GM12878 (cell line): Measurements from ENCODE around the gene SLA2. TPM values are rescaled to one million over a fixed set of nuclear protein-coding genes. Genes with fewer than 3 reads are reported as not detected.
"Not testable (repeated sequence)": the region's sequence is repeated elsewhere in the genome, so short reads cannot be mapped to it uniquely, and the experiment has no call there.

Experiments
- ATAC-seq: fragments of 200-7000 bp; cut with Tn5 transposase; 3 replicates; pipeline ENCODE4 v1.9.1; 2020; ENCODE audit warnings: mild to moderate bottlenecking, moderate library complexity
- BruUV-seq: library from RNA; stranded (reverse); fragments of 400-500 nt; replicated peaks from 2 replicates; lab custom pipeline; 2021; lab: Mats Ljungman, UMichigan
- CTCF ChIA-PET: fragments of 300-600 bp; sonication (Branson Sonifier 250); formaldehyde crosslinking; extraction: SDS; loops from one replicate; lab custom pipeline; 2021; ENCODE audit warnings: inconsistent platforms; lab: Yijun Ruan, JAX
- POLR2A ChIA-PET: fragments of 350-600 bp; formaldehyde crosslinking; extraction: SDS; loops from one replicate; lab custom pipeline; 2021; ENCODE audit warnings: inconsistent platforms; lab: Charles Lee
- RAD21 ChIA-PET: fragments of 300-600 bp; sonication (Branson Sonifier 250); formaldehyde crosslinking; loops from one replicate; lab custom pipeline; 2023; ENCODE audit warnings: antibody characterized with exemption; ENCODE audit not compliant: unreplicated experiment; lab: Charles Lee
- SMC1A ChIA-PET: fragments of 300-600 bp; sonication (Branson Sonifier 250); formaldehyde crosslinking; loops from one replicate; lab custom pipeline; 2023; ENCODE audit not compliant: unreplicated experiment, uncharacterized antibody; lab: Charles Lee
- DNase-seq: peaks from one replicate; pipeline ENCODE4 v3.0.0-alpha.2; 2011; ENCODE audit warnings: low read depth, low spot score
- FAIRE-seq: peaks from 3 replicates; lab custom pipeline; 2011; peaks lifted over from hg19 to GRCh38; lab: Jason Lieb, UNC
- H2AFZ ChIP-seq: 2 replicates; pipeline ENCODE4 v1.6.0; 2011; ENCODE audit warnings: low read depth, low read length, control low read depth; ENCODE audit not compliant: control insufficient read depth
- H3K27ac ChIP-seq: 2 replicates; pipeline ENCODE4 v1.5.1; 2011; ENCODE audit warnings: control low read depth; ENCODE audit not compliant: control insufficient read depth, insufficient read depth
- H3K27me3 ChIP-seq, 2 experiments: replicated peaks in 1 of 2; 2 replicates each; pipeline versions ENCODE4 v1.6.0 to v1.6.1; 2011; ENCODE audit warnings: low read length in 1 of 2; ENCODE audit not compliant: control insufficient read depth in 2 of 2, insufficient read depth in 2 of 2
- H3K36me3 ChIP-seq, 2 experiments: 2 replicates each; pipeline ENCODE4 v1.5.1; 2011; ENCODE audit warnings: low read length in 1 of 2; ENCODE audit not compliant: control insufficient read depth in 2 of 2, insufficient read depth in 2 of 2
- H3K4me1 ChIP-seq: 2 replicates; pipeline ENCODE4 v1.6.1; 2011; ENCODE audit warnings: mild to moderate bottlenecking, low read length, moderate library complexity, mixed read lengths; ENCODE audit not compliant: control insufficient read depth, insufficient read depth
- H3K4me2 ChIP-seq: 2 replicates; pipeline ENCODE4 v1.6.0; 2011; ENCODE audit warnings: control low read depth; ENCODE audit not compliant: control insufficient read depth, insufficient read depth
- H3K4me3 ChIP-seq: fragments of 200-600 bp; sonication (generic); 2 replicates; pipeline ENCODE4 v1.5.1; 2016
- H3K79me2 ChIP-seq: 2 replicates; pipeline ENCODE4 v1.6.0; 2011; ENCODE audit warnings: low read length; ENCODE audit not compliant: control insufficient read depth, insufficient read depth
- H3K9ac ChIP-seq: 2 replicates; pipeline ENCODE4 v1.8.0; 2011; ENCODE audit warnings: low read length, control low read depth, mixed read lengths; ENCODE audit not compliant: control insufficient read depth, insufficient read depth
- H3K9me3 ChIP-seq: replicated peaks from 3 replicates; pipeline ENCODE4 v1.5.1; 2011; ENCODE audit warnings: mild to moderate bottlenecking, low read length; ENCODE audit not compliant: control insufficient read depth, insufficient read depth
- H4K20me1 ChIP-seq: 2 replicates; pipeline ENCODE4 v1.6.0; 2011; ENCODE audit not compliant: control insufficient read depth, insufficient read depth
- CBX3 ChIP-seq: fragments of 200-600 bp; sonication (generic); IDR thresholded peaks from 2 replicates; pipeline ENCODE4 v1.6.1; 2016; ENCODE audit warnings: low read depth, borderline replicate concordance
- ESRRA ChIP-seq: IDR thresholded peaks from 2 replicates; pipeline ENCODE4 v1.6.1; 2012; ENCODE audit warnings: mild to moderate bottlenecking, low read length, improper control_type of control experiment
- FOS ChIP-seq: IDR thresholded peaks from 3 replicates; pipeline ENCODE4 v1.6.1; 2011; ENCODE audit warnings: borderline replicate concordance; ENCODE audit not compliant: insufficient read length; ENCODE audit errors: extremely low read depth
- GATAD2B ChIP-seq: fragments of 450-650 bp; conservative IDR thresholded peaks from 2 replicates; pipeline ENCODE4 v1.6.1; 2017; ENCODE audit warnings: low read depth, mild to moderate bottlenecking, moderate library complexity
- IRF5 ChIP-seq: fragments of 450-650 bp; IDR thresholded peaks from 2 replicates; pipeline ENCODE4 v1.6.1; 2017; ENCODE audit warnings: borderline replicate concordance
- STAT1 ChIP-seq: fragments of 450-650 bp; conservative IDR thresholded peaks from 2 replicates; pipeline ENCODE4 v1.6.1; 2014; ENCODE audit warnings: antibody characterized with exemption, mild to moderate bottlenecking
- WGBS: methylation state at CpG from one replicate; pipeline ENCODE4 v1.1.6; 2016; ENCODE audit warnings: low lambda C conversion rate; ENCODE audit not compliant: insufficient replicate concordance, insufficient coverage; ENCODE audit errors: missing lambda C conversion rate; 5-methylcytosine and 5-hydroxymethylcytosine counted together
- in situ Hi-C: fragments of 300-500 bp; cut with MboI; formaldehyde crosslinking; loops from 9 replicates; pipeline ENCODE4 v1.14.3; 2018; ENCODE audit warnings: mixed read lengths
- intact Hi-C: fragments of 100-400 bp; cut with micrococcal nuclease; formaldehyde crosslinking; loops from one replicate; pipeline ENCODE4 v1.14.2; 2022; ENCODE audit not compliant: unreplicated experiment
- polyA plus RNA-seq, 11 experiments: library from polyadenylated mRNA; depleted of rRNA in 4 of 11; unstranded in 6 of 11; stranded (reverse) in 5 of 11; fragments of >200 nt; fragmentation: Nextera tagmentation in 4 of 11; fragmentation: Illumina TruSeq in 1 of 11; extraction: Ambion mirVana in 4 of 11; extraction: Trizol in 1 of 11; gene quantifications; 1 replicate in 1 of 11; 2 replicates in 10 of 11; pipeline versions ENCODE4 v1.2.1 to v1.2.3, GENCODE V29; 2011 to 2016; ENCODE audit warnings: inconsistent platforms in 2 of 11, missing spikeins in 2 of 11, low read depth in 1 of 11
- total RNA-seq, 4 experiments: library from RNA; depleted of rRNA in 3 of 4; stranded (reverse); fragments of >200 nt in 3 of 4; fragmentation: Illumina TruSeq in 1 of 4; extraction: Trizol in 1 of 4; gene quantifications; 2 replicates each; pipeline versions ENCODE4 v1.2.1 to v1.2.3, GENCODE V29; 2013 to 2021
- TF ChIP-seq, protein P1 (sequence below): fragments of 150-350 bp; IDR thresholded peaks from 2 replicates; pipeline ENCODE4 v1.6.1; 2016; ENCODE audit warnings: low read depth, low read length

The SLA2 gene
- total and polyA plus RNA-seq, 10 of the 15 experiments (the other 5 are each of a cell fraction or from before 2014, with no cell fraction given): 0.29 to 3.3 (median 1.4) TPM

DNA sequence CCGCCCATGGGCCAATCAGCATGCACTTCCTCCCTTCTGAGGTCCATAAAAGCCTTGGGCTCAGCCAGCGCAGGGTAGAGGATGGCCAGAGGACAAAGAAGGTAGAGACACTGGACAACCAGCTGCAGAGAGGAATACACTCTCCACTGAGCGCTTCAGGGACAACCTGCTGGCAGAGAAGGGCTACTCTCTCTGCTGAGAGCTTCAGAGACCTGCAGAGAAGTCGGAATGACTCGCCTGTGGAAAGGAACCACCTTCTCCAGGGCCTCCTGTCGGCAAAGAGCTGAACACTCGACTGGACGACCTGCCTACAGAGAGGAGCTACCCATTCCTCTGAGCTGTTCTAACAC is 31.4 kb upstream of the SLA2 start (continued):
- TF ChIP-seq, protein P1, sequence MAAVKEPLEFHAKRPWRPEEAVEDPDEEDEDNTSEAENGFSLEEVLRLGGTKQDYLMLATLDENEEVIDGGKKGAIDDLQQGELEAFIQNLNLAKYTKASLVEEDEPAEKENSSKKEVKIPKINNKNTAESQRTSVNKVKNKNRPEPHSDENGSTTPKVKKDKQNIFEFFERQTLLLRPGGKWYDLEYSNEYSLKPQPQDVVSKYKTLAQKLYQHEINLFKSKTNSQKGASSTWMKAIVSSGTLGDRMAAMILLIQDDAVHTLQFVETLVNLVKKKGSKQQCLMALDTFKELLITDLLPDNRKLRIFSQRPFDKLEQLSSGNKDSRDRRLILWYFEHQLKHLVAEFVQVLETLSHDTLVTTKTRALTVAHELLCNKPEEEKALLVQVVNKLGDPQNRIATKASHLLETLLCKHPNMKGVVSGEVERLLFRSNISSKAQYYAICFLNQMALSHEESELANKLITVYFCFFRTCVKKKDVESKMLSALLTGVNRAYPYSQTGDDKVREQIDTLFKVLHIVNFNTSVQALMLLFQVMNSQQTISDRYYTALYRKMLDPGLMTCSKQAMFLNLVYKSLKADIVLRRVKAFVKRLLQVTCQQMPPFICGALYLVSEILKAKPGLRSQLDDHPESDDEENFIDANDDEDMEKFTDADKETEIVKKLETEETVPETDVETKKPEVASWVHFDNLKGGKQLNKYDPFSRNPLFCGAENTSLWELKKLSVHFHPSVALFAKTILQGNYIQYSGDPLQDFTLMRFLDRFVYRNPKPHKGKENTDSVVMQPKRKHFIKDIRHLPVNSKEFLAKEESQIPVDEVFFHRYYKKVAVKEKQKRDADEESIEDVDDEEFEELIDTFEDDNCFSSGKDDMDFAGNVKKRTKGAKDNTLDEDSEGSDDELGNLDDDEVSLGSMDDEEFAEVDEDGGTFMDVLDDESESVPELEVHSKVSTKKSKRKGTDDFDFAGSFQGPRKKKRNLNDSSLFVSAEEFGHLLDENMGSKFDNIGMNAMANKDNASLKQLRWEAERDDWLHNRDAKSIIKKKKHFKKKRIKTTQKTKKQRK: no peak
- no peak for TF ChIP-seq FOS
- TF ChIP-seq CBX3: no peak

DNA sequence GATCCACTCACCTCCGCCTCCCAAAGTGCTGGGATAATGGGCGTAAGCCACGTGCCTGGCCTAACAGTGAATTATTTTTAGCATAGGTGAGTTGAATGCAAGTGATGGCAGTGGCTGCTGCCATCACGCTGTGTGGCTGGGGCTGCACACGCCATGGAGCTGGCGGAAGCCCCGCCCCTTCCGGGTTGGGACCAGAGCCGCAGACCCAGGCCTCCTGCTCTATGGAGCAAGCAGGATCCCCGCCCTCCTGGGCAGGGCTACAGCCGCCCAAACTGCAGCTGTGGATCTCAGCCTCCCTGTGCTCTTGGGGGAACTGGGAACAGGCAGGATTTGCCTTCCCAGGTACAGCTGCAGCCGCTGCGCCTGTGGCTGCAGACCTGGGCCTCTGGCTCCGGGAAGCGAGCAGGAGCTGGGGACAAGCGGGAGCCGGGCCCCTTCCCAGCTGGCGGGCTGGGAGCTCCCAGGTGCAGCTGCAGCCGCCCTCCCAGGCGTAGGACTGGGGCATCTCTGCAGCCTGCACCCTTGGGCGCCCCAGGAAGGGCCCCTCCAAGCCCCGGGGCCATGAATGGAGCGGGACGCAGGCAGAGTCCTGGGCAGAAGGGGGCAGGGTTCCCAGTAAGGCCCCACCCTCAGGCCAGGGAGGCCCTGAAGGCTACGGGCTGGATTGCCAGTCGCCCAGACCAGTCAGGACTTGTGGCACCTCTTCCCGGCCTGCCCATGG is 30.9 kb upstream of the SLA2 start:
- Histone ChIP-seq H3K27ac (no peak overlapping the region), H2AFZ (no peak overlapping the region), H3K27me3 (no peaks in the 10 kb centered on the region), H4K20me1 (no peaks in the 10 kb centered on the region)
- intact Hi-C loops: no loop called here
- 97% methylated on average over 26 of the region's 27 CpGs for WGBS
- ChIA-PET CTCF (no interaction called here), SMC1A (no interaction called here), RAD21 (no interaction called here)
- FAIRE-seq (no peak), DNase-seq (no peak)
- TF ChIP-seq STAT1 (no peak), IRF5 (no peak), GATAD2B (no peak), ESRRA (no peak)
- TF ChIP-seq, all 136 proteins: peak for 0
- ATAC-seq: no peak
- Histone ChIP-seq H3K9ac (no peak overlapping the region), H3K9me3 (no peaks in the 10 kb centered on the region), H3K79me2 (no peaks in the 10 kb centered on the region), H3K36me3 (0 out of 4 replicates have a peak, but pooled peaks cover 0 to 2% of the 10 kb centered on the region in 2 experiments), H3K4me3 (no peak overlapping the region), H3K4me1 (no peaks in the 10 kb centered on the region), H3K4me2 (no peak overlapping the region)
- in situ Hi-C loops: no loop called here
- BruUV-seq: no TSS peak
- POLR2A ChIA-PET: no interaction called here

- H3K9ac ChIP-seq, H3K4me3 ChIP-seq, H3K4me2 ChIP-seq, ATAC-seq, BruUV-seq, POLR2A ChIA-PET, in situ Hi-C loops, CTCF ChIA-PET, H4K20me1 ChIP-seq, H3K9me3 ChIP-seq, FAIRE-seq, H3K4me1 ChIP-seq, H2AFZ ChIP-seq, intact Hi-C loops, H3K36me3 ChIP-seq, DNase-seq, H3K79me2 ChIP-seq, H3K27ac ChIP-seq, SMC1A ChIA-PET, H3K27me3 ChIP-seq: not testable (repeated sequence)
- WGBS: 96% methylated on average over 8 of the region's 8 CpGs
- RAD21 ChIA-PET: interaction anchor here (0.7 kb wide), 1 partner anchor 161 kb away, joined by 3 read pairs; no protein-coding TSS in a partner anchor
Measured at GRCh38 chr20:36675545-36675944, 29.5 kb upstream of the SLA2 start.
